HG02981 (cell line): Measurements from ENCODE around the gene CYP26B1.

Source experiments
- ATAC-seq: cut with Tn5 transposase; IDR thresholded peaks from one replicate; pipeline ENCODE4 v1.9.1; 2021; ENCODE audit warnings: mild to moderate bottlenecking, moderate library complexity; ENCODE audit not compliant: unreplicated experiment

The CYP26B1 gene

GRCh38 chr2:72147303-72147971 lies at the start of gene CYP26B1:
Gene CYP26B1 (minus strand): TSS chr2:72147862. CDS start chr2:72147834, 28 bp downstream.
- no peak for ATAC-seq

DNA sequence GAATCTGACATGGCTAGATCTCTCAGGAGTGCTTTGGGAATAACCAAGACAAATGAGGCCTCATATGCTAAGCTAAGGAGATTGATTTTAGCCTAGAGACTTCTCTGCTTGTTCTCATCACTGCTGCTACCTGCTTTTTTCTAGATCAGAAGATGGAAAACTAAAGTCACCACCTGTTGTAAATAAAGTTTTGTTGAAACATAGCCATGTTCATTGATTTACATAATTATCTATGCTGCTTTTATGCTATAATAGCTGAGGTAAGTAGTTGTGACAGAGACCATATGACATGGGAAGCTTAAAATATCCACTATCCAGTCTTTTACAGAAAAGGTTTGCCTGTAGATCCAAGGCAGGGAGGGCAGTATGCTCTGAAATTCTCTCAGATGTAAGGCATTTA lies 46.1 kb upstream of the CYP26B1 start:
- no peak for ATAC-seq

DNA sequence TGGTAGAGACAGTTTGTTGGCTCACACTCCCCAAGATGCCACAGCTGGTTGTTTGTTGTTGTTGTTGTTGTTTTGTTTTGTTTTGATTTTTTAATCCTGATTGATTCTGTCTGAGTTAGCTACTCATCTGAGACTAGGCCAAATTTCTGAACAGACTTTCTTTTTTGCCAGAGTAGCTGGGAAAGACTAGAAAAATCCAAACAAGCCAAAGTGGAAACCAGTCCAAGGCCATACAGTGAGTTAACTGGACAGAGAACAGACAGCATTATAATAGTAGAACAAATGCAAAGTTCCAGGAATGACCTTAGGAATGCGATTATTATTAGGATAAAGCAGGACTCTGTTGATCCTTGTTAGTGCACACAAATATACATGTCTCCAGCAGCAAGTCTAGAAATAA lies 43.8 kb upstream of the CYP26B1 start:
- ATAC-seq = no peak

GRCh38 chr2:72185206-72185605 lies 37.5 kb upstream of the CYP26B1 start:
- ATAC-seq = no peak

DNA sequence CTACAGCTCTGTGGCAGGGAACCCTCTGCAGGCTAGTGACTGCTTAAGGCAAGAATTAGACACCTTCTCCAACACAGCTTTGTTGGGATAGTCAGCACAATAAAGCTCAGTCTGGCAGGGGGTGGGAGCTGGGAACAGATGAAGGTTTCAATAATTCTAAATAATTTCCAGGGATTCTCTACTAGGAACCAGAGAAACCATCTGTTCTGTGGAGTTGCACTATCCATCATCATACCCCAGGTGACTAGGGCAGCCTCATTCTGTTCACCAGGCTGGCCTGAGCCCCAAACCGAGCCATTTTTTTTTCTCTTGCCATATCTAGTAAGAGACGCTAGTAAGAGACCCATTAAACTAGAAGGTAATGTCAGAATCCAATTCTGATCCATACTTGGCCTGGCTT lies 35.8 kb upstream of the CYP26B1 start:
- ATAC-seq = no peak

- no peak for ATAC-seq
Measured at GRCh38 chr2:72183016-72183415, 35.4 kb upstream of the CYP26B1 start.

DNA sequence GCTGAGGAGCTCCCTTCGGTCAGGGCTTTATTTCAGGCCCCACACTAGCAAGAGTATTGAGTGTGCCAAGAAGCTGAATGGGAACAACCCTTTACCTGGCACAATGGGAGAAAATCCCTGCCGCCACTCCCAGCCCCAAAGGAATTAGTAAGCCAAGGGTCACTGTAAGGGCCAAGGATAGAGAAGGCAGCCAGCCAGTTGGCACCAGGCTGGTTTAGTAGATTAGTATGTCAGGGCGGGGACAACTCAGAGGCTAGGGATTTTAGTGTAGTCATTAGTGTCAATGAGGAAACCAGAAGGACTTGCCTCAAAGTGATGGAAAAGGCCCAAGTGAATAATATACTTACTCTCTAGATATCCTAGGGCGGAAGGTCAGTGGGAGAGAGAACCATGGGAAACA lies 34.9 kb upstream of the CYP26B1 start:
- ATAC-seq = no peak

DNA sequence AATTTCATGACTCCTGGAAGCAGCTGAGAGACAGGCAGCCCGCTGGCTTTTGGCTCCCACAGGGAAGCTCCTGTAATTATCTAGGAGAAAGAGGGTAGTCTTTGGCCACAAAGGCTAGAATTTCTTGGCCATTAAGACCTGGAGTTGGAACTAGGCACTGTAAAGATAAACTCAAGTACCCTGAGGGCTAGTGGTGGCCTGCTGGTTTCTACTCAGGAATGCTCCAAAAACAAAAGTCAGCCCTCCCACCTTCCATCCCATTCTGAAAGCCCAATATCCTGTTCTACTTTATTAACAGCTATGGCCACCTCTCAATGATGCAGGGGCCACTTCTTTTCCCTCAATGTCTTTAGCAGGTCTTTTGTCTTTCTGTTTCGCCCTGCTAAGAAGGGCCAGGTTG lies 34.0 kb upstream of the CYP26B1 start:
- no peak for ATAC-seq

DNA sequence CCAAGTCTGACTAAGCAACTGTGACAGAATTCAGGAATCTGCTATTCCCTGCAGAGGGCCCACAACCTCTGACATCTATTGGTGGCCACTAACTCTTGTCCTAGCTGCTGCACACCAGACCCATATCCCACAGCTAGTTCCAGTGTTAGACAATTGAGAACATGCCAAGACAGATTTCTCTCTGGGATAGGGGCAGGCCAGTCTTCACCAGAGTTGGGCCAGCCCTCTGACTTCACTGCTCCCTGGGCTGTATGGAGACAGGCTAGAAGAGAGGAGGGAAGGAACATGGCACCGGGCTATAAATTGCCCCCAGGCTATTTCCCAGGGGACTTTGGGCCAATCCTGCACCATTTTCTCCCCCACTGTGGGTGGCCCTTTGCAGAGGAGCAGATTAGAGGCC lies 32.7 kb upstream of the CYP26B1 start:
- ATAC-seq = no peak

DNA sequence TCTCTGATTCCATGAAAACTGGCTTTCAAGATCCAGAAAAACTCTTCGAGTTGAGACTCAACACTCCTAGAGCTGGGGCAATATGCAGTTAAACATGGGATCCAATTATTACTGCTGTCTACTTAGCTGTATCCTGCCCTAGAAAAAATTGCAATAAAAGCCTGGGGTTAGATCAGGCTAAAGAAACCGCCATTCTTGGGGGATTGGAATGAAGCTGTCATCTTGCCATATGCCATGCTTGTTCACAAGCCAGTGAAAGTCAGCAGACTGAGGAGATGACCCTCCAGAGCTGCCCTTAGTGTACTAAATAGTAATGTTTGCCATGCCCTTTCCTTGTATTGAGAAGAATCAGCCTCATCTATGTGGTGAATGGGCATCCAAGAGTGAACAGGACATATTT lies 30.9 kb upstream of the CYP26B1 start:
- no peak for ATAC-seq

DNA sequence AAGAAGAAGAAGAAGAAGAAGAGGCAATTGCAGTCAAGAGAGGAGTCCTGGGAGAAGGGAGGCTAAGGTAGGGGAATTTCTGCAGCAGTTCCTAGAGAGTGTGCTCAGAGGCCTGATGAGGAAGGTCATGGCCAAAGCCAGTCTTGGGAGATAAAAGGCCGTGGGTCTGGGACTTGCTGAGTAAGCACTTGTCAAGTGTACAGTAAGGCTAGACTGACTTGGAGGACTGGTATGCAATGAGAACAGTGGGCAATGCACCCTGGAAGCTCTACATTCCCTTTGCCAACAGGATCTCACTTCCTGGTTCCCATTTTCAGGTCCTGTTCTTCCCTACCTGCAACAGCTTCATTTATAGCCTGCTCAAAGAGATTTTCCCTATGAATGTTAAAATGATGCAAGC lies 28.6 kb upstream of the CYP26B1 start:
- ATAC-seq = no peak

GRCh38 chr2:72175636-72176035 lies 28.0 kb upstream of the CYP26B1 start:
- ATAC-seq = no peak

- no peak for ATAC-seq
Measured at GRCh38 chr2:72173640-72174321, 26.1 kb upstream of the CYP26B1 start.

DNA sequence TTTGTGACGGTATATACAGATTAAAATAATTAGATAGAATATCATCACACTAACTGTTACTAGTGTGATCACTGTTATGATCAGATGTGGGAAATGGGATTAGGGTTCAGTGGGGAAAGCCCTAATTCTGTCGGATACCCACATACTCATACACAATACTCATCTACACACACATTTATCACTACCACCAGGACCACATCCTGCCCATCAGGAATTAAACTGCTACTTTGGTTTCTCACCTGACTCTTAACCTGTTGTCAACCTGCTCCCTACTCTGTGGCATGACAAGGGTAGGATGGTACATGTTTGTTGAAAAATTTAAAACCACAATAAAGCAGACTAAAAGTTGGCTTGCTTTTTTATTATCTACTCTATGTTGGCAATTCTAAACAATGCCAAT lies 24.8 kb upstream of the CYP26B1 start:
- ATAC-seq = no peak

DNA sequence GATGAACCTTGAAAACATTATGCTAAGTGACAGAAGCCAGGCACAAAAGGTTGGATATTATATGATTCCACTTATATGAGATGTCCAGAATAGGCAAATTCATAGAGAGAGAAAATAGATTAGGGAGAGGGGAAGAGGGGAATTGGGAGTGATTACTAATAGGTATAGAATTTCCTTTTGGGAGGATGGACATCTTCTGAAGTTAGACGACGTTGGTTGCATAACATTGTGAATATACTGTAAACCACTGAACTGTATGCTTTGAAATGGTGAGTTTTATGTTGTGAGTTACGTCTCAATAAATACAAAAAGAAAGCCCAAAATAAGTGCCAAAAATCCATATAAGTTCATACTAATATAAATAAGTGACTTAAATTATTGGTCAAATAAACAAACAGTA lies 18.6 kb upstream of the CYP26B1 start:
- ATAC-seq = no peak

- ATAC-seq = no peak
Measured at GRCh38 chr2:72165792-72166191, 18.1 kb upstream of the CYP26B1 start.

DNA sequence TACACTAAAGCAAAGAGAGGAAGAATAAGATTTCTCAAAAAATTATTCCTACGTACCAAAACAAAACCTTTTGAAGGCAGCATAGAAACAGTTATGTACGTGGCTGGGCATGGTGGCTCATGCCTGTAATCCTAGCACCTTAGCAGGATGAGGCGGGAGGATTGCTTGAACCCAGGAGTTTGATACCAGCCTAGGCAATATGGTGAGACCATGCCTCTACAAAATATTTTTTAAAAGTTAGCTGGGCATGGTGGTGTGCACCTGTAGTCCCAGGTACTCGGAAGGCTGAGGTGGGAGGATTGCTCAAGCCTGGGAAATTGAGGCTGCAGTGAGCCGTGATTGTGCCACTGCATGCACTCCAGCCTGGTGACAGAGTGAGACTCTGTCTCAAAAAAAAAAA lies 14.9 kb upstream of the CYP26B1 start:
- no peak for ATAC-seq

DNA sequence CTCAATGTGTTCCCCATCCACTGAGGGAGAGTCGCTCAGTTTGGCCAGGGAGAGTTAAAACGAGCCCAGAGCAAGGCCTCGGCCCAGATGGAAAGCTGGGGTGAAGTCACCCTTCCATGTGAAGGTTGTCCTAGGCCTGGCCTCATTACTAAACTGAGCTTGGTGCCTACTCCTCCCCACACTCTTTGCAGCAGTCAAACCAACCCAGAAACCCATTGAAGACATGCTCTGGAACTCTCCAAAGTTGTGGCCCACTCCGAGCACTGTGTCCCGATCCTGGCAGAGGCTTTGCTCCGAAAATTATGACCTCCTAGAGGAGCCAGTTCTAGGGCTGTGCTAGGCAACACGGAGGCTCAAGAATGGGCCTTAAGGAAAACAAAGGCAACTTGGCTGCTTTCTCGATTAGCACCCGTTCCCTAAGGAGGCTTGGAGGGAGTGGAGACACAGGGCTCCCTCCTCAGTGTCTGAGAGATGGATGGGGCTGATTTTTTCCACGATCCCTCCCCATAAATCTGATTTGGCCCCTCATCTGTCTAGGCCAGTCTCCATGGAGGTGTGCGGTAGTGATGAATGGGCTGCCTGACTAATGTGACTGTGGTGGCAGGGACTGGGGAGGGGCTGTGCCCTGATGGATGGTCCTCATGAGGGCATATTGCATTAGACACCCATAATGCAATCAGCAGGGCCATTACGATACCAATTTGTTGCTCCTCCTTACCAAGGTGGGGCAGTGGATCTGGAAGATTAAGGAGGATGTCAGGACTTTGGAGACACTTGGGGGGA lies 11.7 kb upstream of the CYP26B1 start:
- no peak for ATAC-seq

DNA sequence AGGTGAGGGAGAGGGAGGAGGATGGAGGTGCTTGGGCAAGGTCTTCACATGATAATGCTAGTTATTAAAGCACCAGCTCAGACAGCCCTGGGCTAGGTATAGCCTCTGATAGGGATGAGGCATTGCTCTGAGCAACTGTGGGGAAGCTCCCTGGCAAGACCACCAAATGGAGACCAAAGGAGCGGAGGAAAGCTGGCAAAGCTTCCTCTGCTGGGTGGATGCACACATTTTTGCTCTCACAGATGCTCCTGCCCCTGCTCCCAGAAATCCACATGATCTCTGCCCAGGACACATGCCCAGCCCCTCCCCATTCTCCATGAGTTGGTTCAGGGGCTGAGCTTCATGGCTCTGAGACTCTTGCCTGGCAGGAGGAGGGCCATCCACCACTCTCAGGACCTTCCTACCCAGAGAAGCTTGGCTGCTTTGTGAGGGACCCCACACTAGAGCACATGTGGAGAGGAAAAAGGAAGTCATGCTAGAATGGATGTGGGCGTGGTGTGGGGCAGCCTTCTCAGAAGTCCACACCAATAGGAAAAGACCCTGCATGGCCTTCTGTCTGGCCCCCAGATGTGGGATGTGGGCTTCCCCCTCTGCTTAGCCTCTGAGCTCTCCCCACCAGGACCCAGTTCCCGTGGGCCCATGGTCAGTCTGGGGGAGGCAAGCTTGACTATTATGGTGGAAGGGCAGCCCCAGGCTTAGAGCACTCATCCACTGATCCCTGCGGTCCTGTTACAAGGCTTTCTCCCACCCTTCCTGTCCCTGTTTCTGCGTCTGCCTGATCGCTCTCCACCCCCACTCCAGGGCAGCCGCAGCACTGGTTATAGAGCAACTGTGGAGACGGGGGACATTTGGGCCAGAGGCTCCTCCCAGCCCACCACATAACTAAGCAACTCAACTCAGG lies 10.5 kb upstream of the CYP26B1 start:
- no peak for ATAC-seq

DNA sequence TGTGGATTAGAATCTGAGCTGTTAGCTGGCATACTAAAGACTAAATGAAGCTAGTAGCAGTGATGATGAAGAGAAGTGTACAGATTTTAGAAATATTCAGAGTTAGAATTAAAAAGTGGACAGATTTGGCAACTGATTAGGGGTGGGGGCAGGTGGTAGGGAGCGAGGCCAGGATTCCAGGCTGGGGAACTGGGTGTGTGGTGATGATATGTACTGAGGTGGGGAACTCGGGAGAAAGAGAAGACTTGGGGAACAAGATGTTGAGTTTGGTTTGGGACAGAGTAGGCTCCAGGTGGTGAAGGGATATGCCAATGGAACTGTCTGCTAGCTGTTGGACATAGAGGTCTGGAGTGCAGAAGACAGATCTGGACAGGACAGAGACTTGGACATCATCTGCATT lies 9.2 kb upstream of the CYP26B1 start:
- ATAC-seq = no peak

DNA sequence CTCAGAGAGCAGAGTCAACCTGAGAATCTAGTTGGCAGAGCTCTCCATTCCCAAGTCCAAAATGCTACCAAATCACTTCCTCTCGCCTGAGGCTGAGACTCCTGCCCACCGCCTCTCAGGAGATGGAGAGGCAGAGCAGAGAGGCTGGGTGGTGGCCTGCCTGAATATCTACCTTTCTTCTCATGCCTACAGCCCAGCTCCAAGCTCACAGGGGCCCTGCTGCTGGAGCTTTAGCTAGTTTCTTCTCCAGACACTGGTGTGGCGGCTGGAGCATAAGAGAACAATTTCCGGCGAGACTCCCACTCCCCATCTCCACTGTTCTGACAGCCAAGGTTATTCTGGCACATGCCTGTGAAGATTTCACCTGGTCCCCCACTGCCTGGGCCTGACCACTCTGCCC lies 8.1 kb upstream of the CYP26B1 start:
- no peak for ATAC-seq
